GM12878 (cell line): ENCODE measurements around the gene CHRM5. TPM values are rescaled to one million over a fixed set of nuclear protein-coding genes. Genes with fewer than 3 reads are reported as not detected.

Experiments
- ATAC-seq: fragments of 200-7000 bp; cut with Tn5 transposase; 3 replicates; pipeline ENCODE4 v1.9.1; 2020; ENCODE audit warnings: mild to moderate bottlenecking, moderate library complexity
- BruUV-seq: library from RNA; stranded (reverse); fragments of 400-500 nt; replicated peaks from 2 replicates; lab custom pipeline; 2021; lab: Mats Ljungman, UMichigan
- CTCF ChIA-PET: fragments of 300-600 bp; sonication (Branson Sonifier 250); formaldehyde crosslinking; extraction: SDS; loops from one replicate; lab custom pipeline; 2021; ENCODE audit warnings: inconsistent platforms; lab: Yijun Ruan, JAX
- POLR2A ChIA-PET: fragments of 350-600 bp; formaldehyde crosslinking; extraction: SDS; loops from one replicate; lab custom pipeline; 2021; ENCODE audit warnings: inconsistent platforms; lab: Charles Lee
- RAD21 ChIA-PET: fragments of 300-600 bp; sonication (Branson Sonifier 250); formaldehyde crosslinking; loops from one replicate; lab custom pipeline; 2023; ENCODE audit warnings: antibody characterized with exemption; ENCODE audit not compliant: unreplicated experiment; lab: Charles Lee
- SMC1A ChIA-PET: fragments of 300-600 bp; sonication (Branson Sonifier 250); formaldehyde crosslinking; loops from one replicate; lab custom pipeline; 2023; ENCODE audit not compliant: unreplicated experiment, uncharacterized antibody; lab: Charles Lee
- DNase-seq: peaks from one replicate; pipeline ENCODE4 v3.0.0-alpha.2; 2011; ENCODE audit warnings: low read depth, low spot score
- FAIRE-seq: peaks from 3 replicates; lab custom pipeline; 2011; peaks lifted over from hg19 to GRCh38; lab: Jason Lieb, UNC
- H2AFZ ChIP-seq: 2 replicates; pipeline ENCODE4 v1.6.0; 2011; ENCODE audit warnings: low read depth, low read length, control low read depth; ENCODE audit not compliant: control insufficient read depth
- H3K27ac ChIP-seq: 2 replicates; pipeline ENCODE4 v1.5.1; 2011; ENCODE audit warnings: control low read depth; ENCODE audit not compliant: control insufficient read depth, insufficient read depth
- H3K27me3 ChIP-seq, 2 experiments: replicated peaks in 1 of 2; 2 replicates each; pipeline versions ENCODE4 v1.6.0 to v1.6.1; 2011; ENCODE audit warnings: low read length in 1 of 2; ENCODE audit not compliant: control insufficient read depth in 2 of 2, insufficient read depth in 2 of 2
- H3K36me3 ChIP-seq, 2 experiments: 2 replicates each; pipeline ENCODE4 v1.5.1; 2011; ENCODE audit warnings: low read length in 1 of 2; ENCODE audit not compliant: control insufficient read depth in 2 of 2, insufficient read depth in 2 of 2
- H3K4me1 ChIP-seq: 2 replicates; pipeline ENCODE4 v1.6.1; 2011; ENCODE audit warnings: mild to moderate bottlenecking, low read length, moderate library complexity, mixed read lengths; ENCODE audit not compliant: control insufficient read depth, insufficient read depth
- H3K4me2 ChIP-seq: 2 replicates; pipeline ENCODE4 v1.6.0; 2011; ENCODE audit warnings: control low read depth; ENCODE audit not compliant: control insufficient read depth, insufficient read depth
- H3K4me3 ChIP-seq: fragments of 200-600 bp; sonication (generic); 2 replicates; pipeline ENCODE4 v1.5.1; 2016
- H3K79me2 ChIP-seq: 2 replicates; pipeline ENCODE4 v1.6.0; 2011; ENCODE audit warnings: low read length; ENCODE audit not compliant: control insufficient read depth, insufficient read depth
- H3K9ac ChIP-seq: 2 replicates; pipeline ENCODE4 v1.8.0; 2011; ENCODE audit warnings: low read length, control low read depth, mixed read lengths; ENCODE audit not compliant: control insufficient read depth, insufficient read depth
- H3K9me3 ChIP-seq: replicated peaks from 3 replicates; pipeline ENCODE4 v1.5.1; 2011; ENCODE audit warnings: mild to moderate bottlenecking, low read length; ENCODE audit not compliant: control insufficient read depth, insufficient read depth
- H4K20me1 ChIP-seq: 2 replicates; pipeline ENCODE4 v1.6.0; 2011; ENCODE audit not compliant: control insufficient read depth, insufficient read depth
- KDM1A ChIP-seq: fragments of 200-600 bp; sonication (generic); IDR thresholded peaks from 2 replicates; pipeline ENCODE4 v1.6.1; 2016; ENCODE audit warnings: borderline replicate concordance
- NR2F1 ChIP-seq: fragments of 450-650 bp; conservative IDR thresholded peaks from 2 replicates; pipeline ENCODE4 v1.6.1; 2017; ENCODE audit warnings: mild to moderate bottlenecking
- SMAD5 ChIP-seq: IDR thresholded peaks from 2 replicates; pipeline ENCODE4 v1.6.1; 2016; ENCODE audit warnings: antibody characterized with exemption, low read depth
- WGBS: methylation state at CpG from one replicate; pipeline ENCODE4 v1.1.6; 2016; ENCODE audit warnings: low lambda C conversion rate; ENCODE audit not compliant: insufficient replicate concordance, insufficient coverage; ENCODE audit errors: missing lambda C conversion rate; 5-methylcytosine and 5-hydroxymethylcytosine counted together
- in situ Hi-C: fragments of 300-500 bp; cut with MboI; formaldehyde crosslinking; loops from 9 replicates; pipeline ENCODE4 v1.14.3; 2018; ENCODE audit warnings: mixed read lengths
- intact Hi-C: fragments of 100-400 bp; cut with micrococcal nuclease; formaldehyde crosslinking; loops from one replicate; pipeline ENCODE4 v1.14.2; 2022; ENCODE audit not compliant: unreplicated experiment
- polyA plus RNA-seq, 11 experiments: library from polyadenylated mRNA; depleted of rRNA in 4 of 11; unstranded in 6 of 11; stranded (reverse) in 5 of 11; fragments of >200 nt; fragmentation: Nextera tagmentation in 4 of 11; fragmentation: Illumina TruSeq in 1 of 11; extraction: Ambion mirVana in 4 of 11; extraction: Trizol in 1 of 11; gene quantifications; 1 replicate in 1 of 11; 2 replicates in 10 of 11; pipeline versions ENCODE4 v1.2.1 to v1.2.3, GENCODE V29; 2011 to 2016; ENCODE audit warnings: inconsistent platforms in 2 of 11, missing spikeins in 2 of 11, low read depth in 1 of 11
- total RNA-seq, 4 experiments: library from RNA; depleted of rRNA in 3 of 4; stranded (reverse); fragments of >200 nt in 3 of 4; fragmentation: Illumina TruSeq in 1 of 4; extraction: Trizol in 1 of 4; gene quantifications; 2 replicates each; pipeline versions ENCODE4 v1.2.1 to v1.2.3, GENCODE V29; 2013 to 2021
- TF ChIP-seq, protein P1 (sequence below): fragments of 150-350 bp; IDR thresholded peaks from 2 replicates; pipeline ENCODE4 v1.6.1; 2016; ENCODE audit warnings: low read depth, low read length

The CHRM5 gene
- total and polyA plus RNA-seq, 10 of the 15 experiments (the other 5 are each of a cell fraction or from before 2014, with no cell fraction given), result 0.01 to 0.10 (median 0.04) TPM; not detected in 6

DNA sequence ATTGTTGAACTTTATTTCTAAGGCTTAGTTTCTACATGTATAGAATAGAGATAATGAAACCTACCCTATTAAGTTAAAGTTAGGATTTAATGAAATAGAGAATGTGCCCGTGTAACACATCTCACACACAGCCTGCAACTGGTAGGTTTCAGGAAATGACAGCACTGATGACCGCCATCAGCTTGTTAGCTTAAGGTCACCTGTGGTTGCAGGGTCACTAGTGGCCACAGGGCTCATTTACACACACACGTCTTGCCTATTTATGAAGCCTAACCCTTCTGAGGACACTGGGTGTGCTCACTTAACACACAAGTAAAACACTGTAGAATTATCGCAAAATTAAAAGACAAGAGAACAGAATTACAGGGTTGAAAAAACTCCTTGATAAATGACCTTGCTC lies 20.1 kb downstream of the CHRM5 start:
- Histone ChIP-seq H3K9ac (no peak overlapping the region), H3K79me2 (no peaks in the 10 kb centered on the region), H3K36me3 (no peaks in the 10 kb centered on the region), H3K27me3 (no peaks in the 10 kb centered on the region), H3K4me3 (no peak overlapping the region), H4K20me1 (no peaks in the 10 kb centered on the region), H3K9me3 (no peaks in the 10 kb centered on the region), H2AFZ (no peak overlapping the region), H3K4me2 (no peak overlapping the region), H3K4me1 (no peaks in the 10 kb centered on the region), H3K27ac (no peak overlapping the region)
- ChIA-PET POLR2A (no interaction called here), CTCF (interaction anchor here (0.6 kb wide), 1 partner anchor 74 kb away, joined by 3 read pairs; no protein-coding TSS in a partner anchor), SMC1A (no interaction called here), RAD21 (no interaction called here)
- in situ Hi-C loops, result no loop called here
- 95% methylated on average over 4 of the region's 4 CpGs for whole genome bisulfite sequencing
- ATAC-seq (peak; percentile 68), FAIRE-seq (peak; percentile 35), DNase-seq (no peak)
- intact Hi-C loops, result no loop called here
- no TSS peak for BruUV-seq
- TF ChIP-seq NR2F1 (peak; percentile 90), SMAD5 (no peak), KDM1A (no peak)
- TF ChIP-seq, protein P1, sequence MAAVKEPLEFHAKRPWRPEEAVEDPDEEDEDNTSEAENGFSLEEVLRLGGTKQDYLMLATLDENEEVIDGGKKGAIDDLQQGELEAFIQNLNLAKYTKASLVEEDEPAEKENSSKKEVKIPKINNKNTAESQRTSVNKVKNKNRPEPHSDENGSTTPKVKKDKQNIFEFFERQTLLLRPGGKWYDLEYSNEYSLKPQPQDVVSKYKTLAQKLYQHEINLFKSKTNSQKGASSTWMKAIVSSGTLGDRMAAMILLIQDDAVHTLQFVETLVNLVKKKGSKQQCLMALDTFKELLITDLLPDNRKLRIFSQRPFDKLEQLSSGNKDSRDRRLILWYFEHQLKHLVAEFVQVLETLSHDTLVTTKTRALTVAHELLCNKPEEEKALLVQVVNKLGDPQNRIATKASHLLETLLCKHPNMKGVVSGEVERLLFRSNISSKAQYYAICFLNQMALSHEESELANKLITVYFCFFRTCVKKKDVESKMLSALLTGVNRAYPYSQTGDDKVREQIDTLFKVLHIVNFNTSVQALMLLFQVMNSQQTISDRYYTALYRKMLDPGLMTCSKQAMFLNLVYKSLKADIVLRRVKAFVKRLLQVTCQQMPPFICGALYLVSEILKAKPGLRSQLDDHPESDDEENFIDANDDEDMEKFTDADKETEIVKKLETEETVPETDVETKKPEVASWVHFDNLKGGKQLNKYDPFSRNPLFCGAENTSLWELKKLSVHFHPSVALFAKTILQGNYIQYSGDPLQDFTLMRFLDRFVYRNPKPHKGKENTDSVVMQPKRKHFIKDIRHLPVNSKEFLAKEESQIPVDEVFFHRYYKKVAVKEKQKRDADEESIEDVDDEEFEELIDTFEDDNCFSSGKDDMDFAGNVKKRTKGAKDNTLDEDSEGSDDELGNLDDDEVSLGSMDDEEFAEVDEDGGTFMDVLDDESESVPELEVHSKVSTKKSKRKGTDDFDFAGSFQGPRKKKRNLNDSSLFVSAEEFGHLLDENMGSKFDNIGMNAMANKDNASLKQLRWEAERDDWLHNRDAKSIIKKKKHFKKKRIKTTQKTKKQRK, result no peak
